Glutamatergic neuron (in vitro differentiated cells): Measurements from ENCODE around the gene FBLN1. TPM values are rescaled to one million over a fixed set of nuclear protein-coding genes. Genes with fewer than 3 reads are reported as not detected.
A peak's percentile ranks its signal among the peaks of the same experiment; 100 is the strongest.

ENCODE experiments used
- DNase-seq: peaks from one replicate; pipeline ENCODE4 v3.0.0; 2022
- H3K27ac Mint-ChIP-seq: one replicate; pipeline ENCODE4 v1.8.0; 2020; ENCODE audit warnings: mild to moderate bottlenecking, mixed read lengths, inconsistent platforms; ENCODE audit not compliant: unreplicated experiment
- H3K27me3 Mint-ChIP-seq: one replicate; pipeline ENCODE4 v1.8.0; 2020; ENCODE audit warnings: mild to moderate bottlenecking, moderate library complexity, mixed read lengths, inconsistent platforms; ENCODE audit not compliant: unreplicated experiment
- H3K36me3 Mint-ChIP-seq: one replicate; pipeline ENCODE4 v1.8.0; 2020; ENCODE audit warnings: mild to moderate bottlenecking, mixed read lengths, inconsistent platforms; ENCODE audit not compliant: unreplicated experiment
- H3K4me1 Mint-ChIP-seq: one replicate; pipeline ENCODE4 v1.8.0; 2020; ENCODE audit warnings: mild to moderate bottlenecking, low read depth, mixed read lengths, inconsistent platforms; ENCODE audit not compliant: unreplicated experiment
- H3K4me3 Mint-ChIP-seq: one replicate; pipeline ENCODE4 v1.8.0; 2020; ENCODE audit warnings: mild to moderate bottlenecking, mixed read lengths, inconsistent platforms; ENCODE audit not compliant: unreplicated experiment
- H3K9me3 Mint-ChIP-seq: one replicate; pipeline ENCODE4 v1.8.0; 2020; ENCODE audit warnings: mild to moderate bottlenecking, moderate library complexity, mixed read lengths, inconsistent platforms; ENCODE audit not compliant: unreplicated experiment
- total RNA-seq: library from RNA; stranded (reverse); fragmentation: NEBNext Ultra II Directional; extraction: Animal tissue kit (Norgen Biotek cat#: 25700); gene quantifications from one replicate; pipeline ENCODE4 v1.2.1, GENCODE V29; 2021; ENCODE audit not compliant: unreplicated experiment
- TF ChIP-seq, protein P1 (sequence below): fragments of 200-600 bp; sonication (generic); IDR thresholded peaks from one replicate; pipeline ENCODE4 v1.5.0; 2021; ENCODE audit not compliant: partially characterized antibody, unreplicated experiment

Gene FBLN1
- total RNA-seq, 1 donor from 2014 or later, result 184 TPM

DNA sequence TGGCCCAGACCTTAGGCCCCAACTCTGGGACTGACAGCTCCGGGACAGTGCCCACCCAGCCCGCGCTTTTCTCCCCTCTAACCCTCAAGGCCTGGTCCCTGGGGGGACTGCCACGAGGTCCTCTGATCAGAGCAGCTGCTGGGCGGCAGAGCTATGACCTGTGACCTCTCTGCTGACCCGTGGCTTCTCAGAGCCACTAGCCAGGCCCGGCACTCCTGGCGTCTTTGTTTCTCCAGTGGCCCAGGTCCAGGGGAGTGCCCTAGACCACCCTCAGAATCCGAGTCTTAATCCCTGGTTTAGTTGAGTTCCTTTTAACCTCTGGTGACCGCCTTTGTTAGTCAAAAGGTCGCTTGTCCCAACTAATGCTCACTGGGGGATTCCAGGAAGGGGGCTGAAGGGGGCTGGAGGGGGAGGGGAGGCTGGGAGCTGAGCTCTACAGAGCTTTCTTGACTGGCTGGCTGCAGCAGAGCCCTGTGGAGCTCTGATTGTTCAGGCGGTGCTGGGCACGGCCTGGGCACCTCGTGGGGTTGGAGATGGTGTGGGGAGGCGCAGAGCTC lies 1.2 kb downstream of the FBLN1 start:
- Mint-ChIP-seq H3K4me1 (peaks cover 24% of the 10 kb centered on the region), H3K9me3 (peaks cover 8% of the 10 kb centered on the region), H3K4me3 (peak overlapping the region; percentile 95), H3K27me3 (peaks cover 9% of the 10 kb centered on the region), H3K27ac (peak overlapping the region; percentile 99), H3K36me3 (no peaks in the 10 kb centered on the region)
- DNase-seq, result peak; percentile 72
- TF ChIP-seq, protein P1, sequence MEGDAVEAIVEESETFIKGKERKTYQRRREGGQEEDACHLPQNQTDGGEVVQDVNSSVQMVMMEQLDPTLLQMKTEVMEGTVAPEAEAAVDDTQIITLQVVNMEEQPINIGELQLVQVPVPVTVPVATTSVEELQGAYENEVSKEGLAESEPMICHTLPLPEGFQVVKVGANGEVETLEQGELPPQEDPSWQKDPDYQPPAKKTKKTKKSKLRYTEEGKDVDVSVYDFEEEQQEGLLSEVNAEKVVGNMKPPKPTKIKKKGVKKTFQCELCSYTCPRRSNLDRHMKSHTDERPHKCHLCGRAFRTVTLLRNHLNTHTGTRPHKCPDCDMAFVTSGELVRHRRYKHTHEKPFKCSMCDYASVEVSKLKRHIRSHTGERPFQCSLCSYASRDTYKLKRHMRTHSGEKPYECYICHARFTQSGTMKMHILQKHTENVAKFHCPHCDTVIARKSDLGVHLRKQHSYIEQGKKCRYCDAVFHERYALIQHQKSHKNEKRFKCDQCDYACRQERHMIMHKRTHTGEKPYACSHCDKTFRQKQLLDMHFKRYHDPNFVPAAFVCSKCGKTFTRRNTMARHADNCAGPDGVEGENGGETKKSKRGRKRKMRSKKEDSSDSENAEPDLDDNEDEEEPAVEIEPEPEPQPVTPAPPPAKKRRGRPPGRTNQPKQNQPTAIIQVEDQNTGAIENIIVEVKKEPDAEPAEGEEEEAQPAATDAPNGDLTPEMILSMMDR, result no peak

- peak overlapping the region; percentile 99 for H3K27ac Mint-ChIP-seq
- H3K9me3 Mint-ChIP-seq, result peaks cover 8% of the 10 kb centered on the region
- peak overlapping the region; percentile 95 for H3K4me3 Mint-ChIP-seq
- TF ChIP-seq, protein P1, result no peak
- DNase-seq, result peak; percentile 70
- H3K27me3 Mint-ChIP-seq, result peaks cover 10% of the 10 kb centered on the region
- H3K36me3 Mint-ChIP-seq, result no peaks in the 10 kb centered on the region
- peaks cover 29% of the 10 kb centered on the region for H3K4me1 Mint-ChIP-seq
These were observed 2.0 kb downstream of the FBLN1 start for GRCh38 chr22:45504373-45505341.

- H3K4me1 Mint-ChIP-seq, result peaks cover 39% of the 10 kb centered on the region
- DNase-seq, result no peak
- H3K9me3 Mint-ChIP-seq, result peaks cover 6% of the 10 kb centered on the region
- TF ChIP-seq, protein P1, result no peak
- peaks cover 9% of the 10 kb centered on the region for H3K27me3 Mint-ChIP-seq
- no peaks in the 10 kb centered on the region for H3K36me3 Mint-ChIP-seq
- peak overlapping the region; percentile 28 for H3K27ac Mint-ChIP-seq
- H3K4me3 Mint-ChIP-seq, result no peak overlapping the region
These were observed 3.5 kb downstream of the FBLN1 start for GRCh38 chr22:45505991-45506747.

DNA sequence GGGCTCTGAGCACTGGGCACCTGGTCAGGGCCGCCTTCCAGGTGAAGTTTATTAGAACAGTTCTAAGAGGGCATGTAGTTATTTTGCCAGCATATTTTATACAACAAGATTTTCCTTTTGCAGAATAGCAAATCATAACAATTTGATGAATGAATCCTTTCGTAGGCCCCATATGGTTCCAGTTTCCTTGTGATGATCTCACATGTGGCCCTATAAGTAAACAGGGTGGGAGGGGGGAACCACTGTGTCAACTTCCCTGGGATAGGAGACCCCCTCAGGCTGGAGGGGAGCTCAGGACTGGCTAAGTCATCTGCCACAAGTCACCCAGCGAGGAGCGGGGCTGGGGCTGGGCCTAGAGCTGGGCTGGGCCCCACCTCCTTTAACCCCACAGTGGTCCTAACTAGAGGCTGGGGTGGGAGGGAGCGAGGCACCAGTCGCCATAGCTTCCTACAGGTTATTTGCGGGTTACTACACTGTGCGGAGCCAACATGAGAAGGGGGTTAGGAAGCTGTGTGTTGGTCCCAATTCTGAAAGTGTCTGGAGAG lies 4.2 kb downstream of the FBLN1 start:
- Mint-ChIP-seq H3K4me3 (no peak overlapping the region), H3K9me3 (peaks cover 4% of the 10 kb centered on the region), H3K27ac (no peak overlapping the region), H3K36me3 (no peaks in the 10 kb centered on the region), H3K27me3 (peaks cover 5% of the 10 kb centered on the region), H3K4me1 (peaks cover 42% of the 10 kb centered on the region)
- TF ChIP-seq, protein P1, result no peak
- DNase-seq, result no peak
